Left colon (tissue), 2 donors: ENCODE data around the gene KIF5A. TPM values are rescaled to one million over a fixed set of nuclear protein-coding genes. Genes with fewer than 3 reads are reported as not detected.
"Not testable (repeated sequence)": the region's sequence is repeated elsewhere in the genome, so short reads cannot be mapped to it uniquely, and the experiment has no call there.

Experiments
- ATAC-seq: fragments of 200-7000 bp; cut with Tn5 transposase; one replicate; pipeline ENCODE4 v1.9.1; 2020; ENCODE audit warnings: mild to moderate bottlenecking, moderate library complexity
- DNase-seq, 2 donors: peaks; one replicate each; pipeline ENCODE4 v3.0.0-alpha.2; 2020
- intact Hi-C, 2 donors: fragments of 100-400 bp; cut with DNase I in 1 of 2; cut with micrococcal nuclease in 1 of 2; formaldehyde crosslinking; loops; one replicate each; pipeline versions ENCODE4 v1.11.2 to v1.14.0; 2022; cut with DNase I, micrococcal nuclease
- long read RNA-seq: library from polyadenylated mRNA; unstranded; transcript quantifications from one replicate; pipeline ENCODE4 v2.0.0, GENCODE V29; 2021
- total RNA-seq, 2 donors: library from RNA; stranded (reverse); fragmentation: NEBNext Ultra II Directional; extraction: Animal tissue kit (Norgen Biotek cat#: 25700); gene quantifications; one replicate each; pipeline ENCODE4 v1.2.1, GENCODE V29; 2021
- donor health status: DM: no; HTN: no; CAD: no.
- donor health status: DM: yes; HTN: yes; CAD: no.

KIF5A gene
- 1 to 10 TPM in 1 of 2 donors, under 1 TPM in 1; 0.85 to 1.3 TPM for total RNA-seq
- long read RNA-seq, partial matches to known transcripts = 1 of 1 reads
- long read RNA-seq, other reads (novel, unspliced or antisense) = 0 of 1 reads

DNA sequence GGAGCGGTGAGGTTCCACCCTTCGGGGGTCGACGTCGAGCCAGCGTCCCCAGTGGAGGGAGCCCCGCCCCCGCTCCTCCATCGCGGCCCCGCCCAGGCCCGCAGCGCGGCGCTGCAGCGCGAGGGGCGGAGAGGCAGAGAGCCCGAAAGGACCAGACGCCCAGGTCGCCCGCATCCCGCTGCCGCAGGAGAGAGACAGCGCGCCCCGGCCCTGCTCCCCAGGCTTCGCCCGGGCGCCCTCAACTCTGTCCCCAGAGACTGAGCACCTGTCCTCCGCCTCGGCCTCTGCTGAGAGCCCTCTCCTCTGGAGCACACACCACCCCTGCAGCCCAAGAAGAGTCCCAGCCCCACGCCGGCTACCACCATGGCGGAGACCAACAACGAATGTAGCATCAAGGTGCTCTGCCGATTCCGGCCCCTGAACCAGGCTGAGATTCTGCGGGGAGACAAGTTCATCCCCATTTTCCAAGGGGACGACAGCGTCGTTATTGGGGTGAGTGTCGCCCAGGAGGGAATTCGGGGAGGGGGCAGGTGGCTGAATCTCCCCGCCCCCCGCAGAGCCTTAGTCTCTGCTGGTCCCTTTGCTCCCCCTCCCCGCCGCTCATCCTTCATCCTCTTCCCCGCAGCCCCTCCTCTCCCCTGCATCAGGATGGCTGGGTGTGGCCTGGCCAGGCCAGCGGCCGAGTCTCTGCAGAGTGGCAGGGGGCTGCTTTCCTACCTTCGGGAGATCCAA lies at the start of gene KIF5A:
KIF5A (plus strand) TSS at position 136 of the 732 bp plus-strand sequence; CDS start at position 364, 228 bp downstream.
- DNase-seq (peak in 1 of 2 donors; percentile 48), ATAC-seq (no peak)
- intact Hi-C loops = no loop called here

DNA sequence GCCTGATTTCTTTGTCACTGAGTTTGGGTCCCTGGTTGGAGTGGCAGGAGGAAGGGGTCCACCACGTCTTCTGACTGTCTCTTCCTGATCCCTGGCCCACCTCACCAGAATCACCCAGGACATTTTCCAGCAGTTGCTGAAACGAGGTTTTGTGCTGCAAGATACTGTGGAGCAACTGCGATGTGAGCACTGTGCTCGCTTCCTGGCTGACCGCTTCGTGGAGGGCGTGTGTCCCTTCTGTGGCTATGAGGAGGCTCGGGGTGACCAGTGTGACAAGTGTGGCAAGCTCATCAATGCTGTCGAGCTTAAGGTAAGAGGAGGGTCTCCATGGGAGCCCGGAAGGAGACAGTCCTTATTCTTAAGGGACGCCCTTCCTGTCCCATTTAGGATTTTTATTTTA lies 49.6 kb upstream of the KIF5A start:
- ATAC-seq (no peak), DNase-seq (no peak)
- intact Hi-C loops = no loop called here

DNA sequence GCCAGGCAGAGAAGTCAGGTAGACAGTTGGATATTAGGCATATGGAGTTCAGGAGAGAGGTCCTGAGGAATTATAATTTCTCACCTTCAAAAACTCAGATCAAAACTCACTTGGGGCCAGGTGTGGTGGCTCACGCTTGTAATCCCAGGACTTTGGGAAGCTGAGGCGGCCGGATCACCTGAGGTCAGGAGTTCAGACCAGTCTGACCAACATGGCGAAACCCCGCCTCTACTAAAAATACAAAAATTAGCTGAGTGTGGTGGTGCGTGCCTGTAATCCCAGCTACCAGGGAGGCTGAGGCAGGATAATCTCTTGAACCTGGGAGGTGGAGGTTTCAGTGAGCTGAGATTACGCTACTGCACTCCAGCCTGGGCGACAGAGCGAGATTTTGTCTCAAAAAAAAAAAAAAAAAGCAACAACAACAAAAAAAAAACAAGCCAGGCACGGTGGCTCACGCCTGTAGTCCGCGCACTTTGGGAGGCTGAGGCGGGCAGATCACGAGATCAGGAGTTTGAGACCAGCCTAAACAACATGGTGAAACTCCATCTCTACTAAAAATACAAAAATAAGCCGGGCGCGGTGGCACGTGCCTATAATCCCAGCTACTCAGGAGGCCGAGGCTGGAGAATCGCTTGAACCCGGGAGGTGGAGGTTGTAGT lies 47.4 kb upstream of the KIF5A start:
- intact Hi-C loops, ATAC-seq: not testable (repeated sequence)

DNA sequence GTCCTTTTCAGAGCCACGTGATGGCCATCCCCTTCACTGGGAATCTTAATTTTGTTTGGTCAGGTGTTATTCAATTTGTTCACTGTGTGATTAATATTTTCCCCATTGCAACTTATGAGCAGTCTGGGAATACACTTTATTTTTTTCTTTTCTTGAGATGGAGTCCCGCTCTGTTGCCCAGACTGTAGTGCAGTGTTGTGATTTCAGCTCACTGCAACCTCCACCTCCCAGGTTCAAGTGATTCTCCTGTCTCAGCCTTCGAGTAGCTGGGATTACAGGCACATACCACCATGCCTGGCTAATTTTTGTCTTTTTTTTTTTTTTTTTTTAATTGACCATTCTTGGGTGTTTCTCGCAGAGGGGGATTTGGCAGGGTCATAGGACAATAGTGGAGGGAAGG lies 43.3 kb upstream of the KIF5A start:
- DNase-seq, ATAC-seq, intact Hi-C loops: not testable (repeated sequence)

More for the DNA sequence above, 47.4 kb upstream of the KIF5A start:
- DNase-seq = not testable (repeated sequence)

DNA sequence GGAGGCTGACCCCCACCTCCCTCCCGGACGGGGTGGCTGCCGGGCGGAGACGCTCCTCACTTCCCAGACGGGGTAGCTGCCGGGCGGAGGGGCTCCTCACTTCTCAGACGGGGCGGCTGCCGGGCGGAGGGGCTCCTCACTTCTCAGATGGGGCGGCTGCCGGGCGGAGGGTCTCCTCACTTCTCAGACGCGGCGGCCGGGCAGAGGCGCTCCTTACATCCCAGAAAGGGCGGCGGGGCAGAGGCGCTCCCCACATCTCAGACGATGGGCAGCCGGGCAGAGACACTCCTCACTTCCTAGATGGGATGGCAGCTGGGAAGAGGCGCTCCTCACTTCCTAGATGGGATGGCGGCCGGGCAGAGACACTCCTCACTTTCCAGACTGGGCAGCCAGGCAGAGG lies 42.0 kb upstream of the KIF5A start:
- intact Hi-C loops, ATAC-seq: not testable (repeated sequence)

DNA sequence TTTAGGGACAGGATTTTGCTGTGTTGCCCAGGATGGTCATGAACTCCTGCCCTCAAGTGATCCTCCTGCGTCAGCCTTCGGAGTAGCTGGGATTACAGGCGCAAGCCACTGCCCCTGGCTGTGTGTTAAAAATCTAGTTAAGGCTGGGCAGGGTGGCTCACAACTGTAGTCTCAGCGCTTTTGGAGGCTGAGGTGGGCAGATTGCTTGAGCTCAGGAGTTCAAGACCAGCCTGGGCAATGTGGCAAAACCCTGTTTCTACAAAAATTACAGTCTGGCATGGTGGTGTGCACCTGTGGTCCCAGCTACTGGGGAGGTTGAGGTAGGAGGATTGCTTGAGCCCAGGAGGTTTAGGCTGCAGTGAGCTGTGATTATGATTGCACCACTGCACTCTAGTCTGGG lies 38.7 kb upstream of the KIF5A start:
- ATAC-seq = no peak
- intact Hi-C loops = no loop called here
- DNase-seq = no peak

More for the DNA sequence above, 42.0 kb upstream of the KIF5A start:
- not testable (repeated sequence) for DNase-seq

DNA sequence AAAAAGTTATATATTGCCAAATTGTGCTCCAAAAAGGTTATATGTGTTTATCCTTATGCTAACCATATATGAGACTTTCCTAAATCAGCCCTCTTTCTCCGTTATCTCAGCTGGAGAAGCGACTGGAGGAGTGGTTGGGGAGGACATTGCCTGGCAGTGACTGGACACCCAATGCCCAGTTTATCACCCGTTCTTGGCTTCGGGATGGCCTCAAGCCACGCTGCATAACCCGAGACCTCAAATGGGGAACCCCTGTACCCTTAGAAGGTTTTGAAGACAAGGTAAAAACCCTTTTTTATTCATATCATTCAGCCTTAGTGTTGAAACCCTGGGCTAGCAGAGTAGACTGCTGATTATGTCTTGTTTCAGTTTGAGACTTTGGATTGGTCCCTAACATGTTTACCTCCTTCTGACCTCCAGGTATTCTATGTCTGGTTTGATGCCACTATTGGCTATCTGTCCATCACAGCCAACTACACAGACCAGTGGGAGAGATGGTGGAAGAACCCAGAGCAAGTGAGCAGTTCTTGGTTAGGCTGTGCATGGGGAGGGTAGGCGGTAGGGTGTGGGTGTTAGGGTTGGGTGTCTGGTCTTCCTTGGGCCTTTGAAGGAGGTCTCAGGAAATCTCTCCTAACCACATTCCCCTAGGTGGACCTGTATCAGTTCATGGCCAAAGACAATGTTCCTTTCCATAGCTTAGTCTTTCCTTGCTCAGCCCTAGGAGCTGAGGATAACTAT lies 38.1 kb upstream of the KIF5A start:
- intact Hi-C loops = no loop called here
- ATAC-seq (no peak), DNase-seq (no peak)

DNA sequence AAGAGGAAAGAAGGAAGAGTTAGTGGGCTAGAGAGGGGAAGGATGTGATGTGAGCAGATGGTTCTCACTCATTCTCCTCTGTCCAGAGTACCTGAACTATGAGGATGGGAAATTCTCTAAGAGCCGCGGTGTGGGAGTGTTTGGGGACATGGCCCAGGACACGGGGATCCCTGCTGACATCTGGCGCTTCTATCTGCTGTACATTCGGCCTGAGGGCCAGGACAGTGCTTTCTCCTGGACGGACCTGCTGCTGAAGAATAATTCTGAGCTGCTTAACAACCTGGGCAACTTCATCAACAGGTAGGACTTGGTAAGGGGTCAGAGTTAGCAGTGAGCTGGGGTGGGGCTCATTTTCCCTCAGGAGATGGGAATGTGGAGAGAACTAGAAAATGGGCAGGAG lies 37.2 kb upstream of the KIF5A start:
- ATAC-seq (no peak), DNase-seq (no peak)
- intact Hi-C loops = no loop called here

DNA sequence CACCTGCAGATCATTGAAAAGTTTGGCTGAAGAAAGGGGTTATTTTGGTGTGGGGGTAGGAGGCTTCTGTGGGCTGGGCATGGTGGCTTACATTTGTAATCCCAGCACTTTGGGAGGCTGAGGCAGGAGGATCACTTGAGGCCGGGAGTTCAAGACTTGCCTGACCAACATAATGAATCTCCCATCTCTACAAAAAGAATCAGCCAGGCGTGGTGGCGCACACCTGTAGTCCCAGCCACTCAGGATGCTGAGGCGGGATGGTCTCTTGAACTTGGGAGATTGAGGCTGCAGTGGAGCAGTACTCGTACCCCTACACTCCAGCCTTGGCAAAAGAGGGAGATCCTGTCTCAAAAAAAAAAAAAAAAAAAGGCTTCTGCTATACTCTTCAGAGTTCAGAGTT lies 36.6 kb upstream of the KIF5A start:
- intact Hi-C loops = no loop called here
- ATAC-seq (no peak), DNase-seq (no peak)

DNA sequence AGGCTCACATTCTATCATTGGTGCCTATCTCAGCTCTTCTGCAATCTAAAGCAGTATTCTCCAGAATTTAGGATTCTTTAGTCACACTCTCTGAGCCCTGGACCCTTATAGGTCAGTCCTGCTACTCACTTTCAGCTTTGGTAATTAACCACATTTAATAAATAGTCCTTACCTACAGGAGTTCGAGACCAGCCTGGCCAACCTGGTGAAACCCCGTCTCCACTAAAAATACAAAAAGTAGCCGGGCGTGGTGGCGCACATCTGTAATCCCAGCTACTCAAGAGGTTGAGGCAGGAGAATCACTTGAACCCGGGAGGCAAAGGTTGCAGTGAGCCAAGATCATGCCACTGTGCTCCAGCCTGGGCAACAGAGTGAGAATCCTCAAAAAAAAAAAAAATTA lies 36.2 kb upstream of the KIF5A start:
- intact Hi-C loops, ATAC-seq, DNase-seq: not testable (repeated sequence)

DNA sequence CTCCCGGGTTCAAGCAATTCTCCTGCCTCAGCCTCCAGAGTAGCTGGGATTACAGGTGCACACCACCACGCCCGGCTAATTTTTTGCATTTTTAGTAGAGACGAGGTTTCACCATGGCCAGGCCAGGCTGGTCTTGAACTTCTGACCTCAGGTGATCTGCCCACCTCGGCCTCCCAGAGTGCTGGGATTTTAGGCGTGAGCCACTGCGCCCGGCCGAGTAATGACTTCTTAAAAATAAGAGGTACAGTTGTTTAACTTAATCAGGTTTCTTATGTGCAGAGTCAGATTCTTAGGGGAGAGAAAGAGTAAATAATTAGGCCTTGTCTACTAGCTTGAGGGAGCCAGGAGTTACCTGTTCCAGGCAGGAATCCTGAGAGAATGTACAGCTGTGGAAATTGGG lies 35.6 kb upstream of the KIF5A start:
- ATAC-seq, DNase-seq, intact Hi-C loops: not testable (repeated sequence)

DNA sequence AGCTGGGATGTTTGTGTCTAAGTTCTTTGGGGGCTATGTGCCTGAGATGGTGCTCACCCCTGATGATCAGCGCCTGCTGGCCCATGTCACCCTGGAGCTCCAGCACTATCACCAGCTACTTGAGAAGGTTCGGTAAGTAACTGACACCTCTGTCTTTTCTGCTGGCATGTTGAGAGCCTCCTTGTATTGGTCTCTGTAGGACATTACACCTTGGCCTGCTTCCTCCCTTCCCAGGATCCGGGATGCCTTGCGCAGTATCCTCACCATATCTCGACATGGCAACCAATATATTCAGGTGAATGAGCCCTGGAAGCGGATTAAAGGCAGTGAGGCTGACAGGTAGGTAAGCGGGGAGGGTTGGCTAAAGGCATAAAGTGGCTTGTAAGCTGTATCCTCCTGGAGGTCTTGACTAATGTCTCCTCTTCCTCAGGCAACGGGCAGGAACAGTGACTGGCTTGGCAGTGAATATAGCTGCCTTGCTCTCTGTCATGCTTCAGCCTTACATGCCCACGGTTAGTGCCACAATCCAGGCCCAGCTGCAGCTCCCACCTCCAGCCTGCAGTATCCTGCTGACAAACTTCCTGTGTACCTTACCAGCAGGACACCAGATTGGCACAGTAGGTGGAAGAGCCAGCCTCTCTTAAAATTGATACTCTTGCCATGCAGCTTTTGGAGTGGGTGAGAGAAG lies 35.0 kb upstream of the KIF5A start:
- ATAC-seq = no peak

DNA sequence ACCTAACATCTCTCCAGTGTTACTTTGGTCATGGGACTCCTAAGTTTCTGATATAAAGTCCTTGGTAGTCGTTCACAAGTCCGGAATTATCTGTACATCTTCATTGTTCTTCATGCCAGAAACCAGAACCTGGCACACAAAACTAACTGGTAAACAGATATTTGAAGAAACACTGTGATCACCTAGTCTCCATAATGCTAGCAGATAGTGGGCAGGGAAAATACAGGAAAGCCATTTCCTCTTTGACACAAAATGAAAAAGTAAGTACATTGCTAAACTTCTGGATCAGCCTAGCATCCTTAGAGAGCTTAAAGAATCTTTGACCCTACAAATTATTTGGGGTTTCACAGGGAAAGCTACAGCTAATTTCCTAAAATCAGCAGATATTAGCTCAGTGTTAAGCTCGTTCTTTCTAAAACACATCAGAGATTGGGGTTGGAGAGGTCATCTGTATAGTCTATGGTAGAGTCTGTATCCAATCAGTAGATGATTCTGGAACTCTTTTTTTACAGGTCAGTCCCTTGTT lies 34.4 kb upstream of the KIF5A start:
- ATAC-seq = no peak
- no peak for DNase-seq
- intact Hi-C loops = no loop called here

More for the DNA sequence above, 35.0 kb upstream of the KIF5A start:
- DNase-seq = no peak
- intact Hi-C loops = no loop called here

DNA sequence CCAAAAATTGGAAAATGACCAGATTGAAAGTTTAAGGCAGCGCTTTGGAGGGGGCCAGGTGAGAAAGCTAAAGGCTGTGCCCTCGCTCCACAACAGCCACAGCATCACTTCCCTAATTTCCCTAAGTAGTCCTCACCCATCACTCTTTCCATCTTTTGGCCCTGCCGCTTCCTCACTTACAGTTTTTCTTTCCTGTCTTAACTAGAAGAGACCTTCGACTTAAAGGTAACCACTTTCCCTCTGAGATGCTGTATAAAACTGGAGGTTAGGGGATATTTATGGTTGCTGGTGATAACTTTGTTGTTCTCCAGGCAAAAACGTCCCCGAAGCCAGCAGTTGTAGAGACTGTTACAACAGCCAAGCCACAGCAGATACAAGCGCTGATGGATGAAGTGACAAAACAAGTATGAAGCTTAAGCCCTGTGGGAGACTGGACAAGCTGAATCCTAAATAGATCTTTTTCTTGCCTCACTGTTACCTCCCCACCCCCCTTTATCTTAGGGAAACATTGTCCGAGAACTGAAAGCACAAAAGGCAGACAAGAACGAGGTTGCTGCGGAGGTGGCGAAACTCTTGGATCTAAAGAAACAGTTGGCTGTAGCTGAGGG lies 33.8 kb upstream of the KIF5A start:
- DNase-seq (no peak), ATAC-seq (no peak)
- intact Hi-C loops = no loop called here

DNA sequence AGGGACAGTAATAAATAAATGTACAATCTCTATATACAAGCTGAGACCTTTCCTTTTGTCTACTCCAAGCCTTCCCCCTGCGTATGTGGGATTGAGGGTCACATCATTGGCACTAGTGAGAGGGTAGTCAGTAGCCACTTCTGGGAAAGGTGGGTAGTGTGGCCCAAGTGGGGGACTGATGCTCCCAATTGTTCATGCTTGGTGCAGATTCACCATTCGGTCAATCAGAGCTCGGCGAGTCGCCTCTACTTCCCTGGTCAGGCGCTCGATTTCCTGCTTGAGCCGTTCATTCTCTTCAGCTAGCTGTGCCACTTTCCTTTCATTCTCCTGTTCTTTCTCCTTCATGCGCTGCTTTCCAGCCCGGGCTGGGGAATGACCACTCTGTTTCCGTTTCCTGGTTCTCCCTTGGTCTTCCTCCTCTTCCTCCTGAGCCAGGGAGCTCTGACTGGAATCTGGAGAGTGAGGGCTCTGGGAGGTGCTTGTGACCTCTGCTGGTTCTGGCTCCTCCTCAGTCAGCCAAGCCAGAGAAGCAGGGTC lies 33.2 kb upstream of the KIF5A start:
- intact Hi-C loops = no loop called here
- ATAC-seq (no peak), DNase-seq (no peak)

DNA sequence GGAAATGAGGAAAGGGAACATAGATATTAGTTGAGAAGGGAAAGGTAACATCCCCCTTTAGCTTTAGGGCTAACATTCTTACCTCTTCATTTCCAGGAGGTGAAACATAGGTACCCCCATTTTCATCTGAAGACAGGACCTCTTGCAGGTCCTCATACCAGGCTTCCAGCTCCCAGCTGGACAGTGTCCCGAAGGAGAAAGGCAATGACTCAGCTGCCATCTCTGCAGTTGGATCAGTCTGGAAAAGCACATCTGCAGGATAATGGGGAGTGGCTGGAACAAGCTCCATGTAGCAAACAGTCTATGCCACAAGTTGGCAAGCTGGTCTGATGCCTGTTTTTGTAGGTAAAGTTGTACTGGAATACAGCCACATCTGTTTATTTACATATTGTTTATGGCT lies 32.7 kb upstream of the KIF5A start:
- intact Hi-C loops = no loop called here
- no peak for ATAC-seq
- no peak for DNase-seq

DNA sequence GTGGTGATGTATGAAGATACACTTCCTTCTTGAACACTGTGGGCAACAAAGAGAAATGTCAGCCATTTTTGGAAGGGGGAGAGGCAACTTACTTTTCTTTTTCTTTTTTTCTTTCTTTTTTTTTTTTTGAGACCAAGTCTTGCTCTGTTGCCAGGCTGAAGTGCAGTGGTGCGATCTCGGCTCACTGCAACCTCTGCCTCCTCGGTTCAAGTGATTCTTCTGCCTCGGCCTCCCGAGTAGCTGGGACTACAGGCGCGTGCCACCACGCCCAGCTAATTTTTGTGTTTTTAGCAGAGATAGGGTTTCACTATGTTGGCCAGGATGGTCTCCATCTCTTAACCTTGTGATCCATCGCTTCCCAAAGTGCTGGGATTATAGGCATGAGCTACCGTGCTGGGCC lies 32.1 kb upstream of the KIF5A start:
- intact Hi-C loops, ATAC-seq, DNase-seq: not testable (repeated sequence)
